H9 (cell line): ENCODE measurements around the gene ZNF467. TPM values are rescaled to one million over a fixed set of nuclear protein-coding genes. Genes with fewer than 3 reads are reported as not detected.

Experiments used
- DNase-seq: peaks from one replicate; pipeline ENCODE4 v3.0.0-alpha.2; 2017
- H2AFZ ChIP-seq: one replicate; pipeline ENCODE4 v1.6.1; 2013; ENCODE audit warnings: mild to moderate bottlenecking, low read length, control low read depth, moderate library complexity
- H2AK5ac ChIP-seq: 2 replicates; pipeline ENCODE4 v1.6.1; 2013; ENCODE audit warnings: low read length, control low read depth, mixed read lengths; ENCODE audit not compliant: insufficient read length
- H2BK120ac ChIP-seq: one replicate; pipeline ENCODE4 v1.6.1; 2013; ENCODE audit warnings: low read depth, mild to moderate bottlenecking, low read length, control low read depth, inconsistent platforms; ENCODE audit not compliant: poor library complexity, severe bottlenecking
- H2BK12ac ChIP-seq: 2 replicates; pipeline ENCODE4 v1.6.1; 2013; ENCODE audit warnings: low read length, control low read depth, mixed read lengths, low read depth; ENCODE audit not compliant: insufficient read length
- H2BK15ac ChIP-seq: 2 replicates; pipeline ENCODE4 v1.6.1; 2013; ENCODE audit warnings: low read depth, low read length, control low read depth
- H2BK20ac ChIP-seq: one replicate; pipeline ENCODE4 v1.6.1; 2013; ENCODE audit warnings: low read depth, mild to moderate bottlenecking, low read length, control low read depth, inconsistent platforms; ENCODE audit not compliant: poor library complexity, severe bottlenecking
- H2BK5ac ChIP-seq: 2 replicates; pipeline ENCODE4 v1.6.1; 2013; ENCODE audit warnings: low read length, control low read depth, mixed read lengths; ENCODE audit not compliant: insufficient read length
- H3K14ac ChIP-seq: 2 replicates; pipeline ENCODE4 v1.6.1; 2013; ENCODE audit warnings: low read length, control low read depth; ENCODE audit not compliant: insufficient read depth
- H3K18ac ChIP-seq: 2 replicates; pipeline ENCODE4 v1.6.1; 2013; ENCODE audit warnings: low read depth, mild to moderate bottlenecking, mixed read lengths, low read length, control low read depth; ENCODE audit not compliant: insufficient read length
- H3K23ac ChIP-seq: 2 replicates; pipeline ENCODE4 v1.6.1; 2013; ENCODE audit warnings: low read length, control low read depth, mixed read lengths, low read depth; ENCODE audit not compliant: insufficient read length
- H3K23me2 ChIP-seq: 2 replicates; pipeline ENCODE4 v1.6.1; 2013; ENCODE audit warnings: low read depth, mild to moderate bottlenecking, mixed read lengths, low read length, control low read depth; ENCODE audit not compliant: insufficient read length, poor library complexity, severe bottlenecking
- H3K27ac ChIP-seq: 2 replicates; pipeline ENCODE4 v1.5.1; 2013; ENCODE audit warnings: low read length, control low read depth, mixed read lengths, low read depth; ENCODE audit not compliant: insufficient read length
- H3K27me3 ChIP-seq: 2 replicates; pipeline ENCODE4 v1.6.1; 2013; ENCODE audit warnings: low read length, control low read depth, inconsistent platforms; ENCODE audit not compliant: insufficient read depth
- H3K4ac ChIP-seq: 2 replicates; pipeline ENCODE4 v1.6.1; 2013; ENCODE audit warnings: low read depth, mild to moderate bottlenecking, control low read depth, inconsistent platforms, low read length, moderate library complexity
- H3K4me1 ChIP-seq: 2 replicates; pipeline ENCODE4 v1.6.1; 2013; ENCODE audit warnings: low read length, control low read depth, inconsistent platforms; ENCODE audit not compliant: insufficient read depth
- H3K4me2 ChIP-seq: 2 replicates; pipeline ENCODE4 v1.6.1; 2013; ENCODE audit warnings: low read length, control low read depth, mixed read lengths; ENCODE audit not compliant: insufficient read length, insufficient read depth
- H3K56ac ChIP-seq: 2 replicates; pipeline ENCODE4 v1.6.1; 2013; ENCODE audit warnings: low read depth, mild to moderate bottlenecking, mixed read lengths, low read length, control low read depth; ENCODE audit not compliant: insufficient read length
- H3K79me1 ChIP-seq: 2 replicates; pipeline ENCODE4 v1.6.1; 2013; ENCODE audit warnings: low read depth, mild to moderate bottlenecking, moderate library complexity, low read length, control low read depth, inconsistent platforms; ENCODE audit not compliant: insufficient read depth, poor library complexity, severe bottlenecking
- H3K79me2 ChIP-seq: 2 replicates; pipeline ENCODE4 v1.6.1; 2013; ENCODE audit warnings: low read length, control low read depth, inconsistent platforms; ENCODE audit not compliant: insufficient read depth
- H3K9ac ChIP-seq: 2 replicates; pipeline ENCODE4 v1.6.1; 2013; ENCODE audit warnings: low read length, control low read depth, mixed read lengths; ENCODE audit not compliant: insufficient read length; ENCODE audit errors: extremely low read depth
- H3K9me3 ChIP-seq: one replicate; pipeline ENCODE4 v1.6.1; 2013; ENCODE audit warnings: low read depth, low read length, inconsistent platforms; ENCODE audit not compliant: control insufficient read depth
- H3T11ph ChIP-seq: one replicate; pipeline ENCODE4 v1.6.1; 2013; ENCODE audit warnings: mild to moderate bottlenecking, low read length, control low read depth, inconsistent platforms
- H4K20me1 ChIP-seq: one replicate; pipeline ENCODE4 v1.6.1; 2013; ENCODE audit not compliant: control insufficient read depth, insufficient read length, insufficient read depth
- H4K5ac ChIP-seq: 2 replicates; pipeline ENCODE4 v1.6.1; 2013; ENCODE audit warnings: low read depth, mild to moderate bottlenecking, mixed read lengths, low read length, control low read depth; ENCODE audit not compliant: insufficient read length
- H4K8ac ChIP-seq: replicated peaks from 2 replicates; pipeline ENCODE4 v1.6.1; 2013; ENCODE audit warnings: low read length, control low read depth, mixed read lengths, low read depth; ENCODE audit not compliant: insufficient read length
- H4K91ac ChIP-seq: 2 replicates; pipeline ENCODE4 v1.6.1; 2013; ENCODE audit warnings: low read depth, mild to moderate bottlenecking, moderate library complexity, mixed read lengths, low read length, control low read depth; ENCODE audit not compliant: insufficient read length
- H3K27ac Mint-ChIP-seq, 3 experiments: 2 replicates in 2 of 3; 3 replicates in 1 of 3; pipeline ENCODE4 v1.8.0; 2020 to 2021; ENCODE audit warnings: mixed read lengths in 3 of 3, mild to moderate bottlenecking in 1 of 3, moderate library complexity in 1 of 3
- H3K27me3 Mint-ChIP-seq: 2 replicates; pipeline ENCODE4 v1.8.0; 2021; ENCODE audit warnings: low read depth, mild to moderate bottlenecking, moderate library complexity, mixed read lengths
- H3K36me3 Mint-ChIP-seq, 3 experiments: 2 replicates in 2 of 3; 3 replicates in 1 of 3; pipeline ENCODE4 v1.8.0; 2020 to 2021; ENCODE audit warnings: low read depth in 3 of 3, mixed read lengths in 3 of 3; ENCODE audit not compliant: insufficient read depth in 1 of 3
- H3K4me1 Mint-ChIP-seq, 2 experiments: 2 replicates each; pipeline ENCODE4 v1.8.0; 2020; ENCODE audit warnings: mixed read lengths in 2 of 2
- H3K4me3 Mint-ChIP-seq, 2 experiments: 2 replicates in 1 of 2; 3 replicates in 1 of 2; pipeline ENCODE4 v1.8.0; 2020 to 2021; ENCODE audit warnings: mild to moderate bottlenecking in 2 of 2, mixed read lengths in 2 of 2, moderate library complexity in 1 of 2
- H3K9me3 Mint-ChIP-seq, 2 experiments: 2 replicates in 1 of 2; 3 replicates in 1 of 2; pipeline ENCODE4 v1.8.0; 2020; ENCODE audit warnings: mild to moderate bottlenecking in 2 of 2, mixed read lengths in 2 of 2, moderate library complexity in 1 of 2
- WGBS: extraction: QIAGEN DNeasy Blood & Tissue Kit; methylation state at CpG from one replicate; pipeline ENCODE4 v1.1.7; 2013; ENCODE audit warnings: missing lambda C conversion rate, low lambda C conversion rate, mixed read lengths; ENCODE audit not compliant: insufficient read length; ENCODE audit errors: extremely low coverage; 5-methylcytosine and 5-hydroxymethylcytosine counted together
- total RNA-seq: library from RNA; stranded (reverse); gene quantifications from 2 replicates; pipeline ENCODE4 v1.2.1, GENCODE V29; 2021
- TF ChIP-seq, protein P1 (sequence below): fragments of 200-600 bp; sonication (generic); conservative IDR thresholded peaks from 3 replicates; pipeline ENCODE4 v1.8.0; 2021; ENCODE audit warnings: antibody characterized with exemption, mild to moderate bottlenecking

The ZNF467 gene
- total RNA-seq, 1 experiment from 2014 or later: 0.31 TPM

DNA sequence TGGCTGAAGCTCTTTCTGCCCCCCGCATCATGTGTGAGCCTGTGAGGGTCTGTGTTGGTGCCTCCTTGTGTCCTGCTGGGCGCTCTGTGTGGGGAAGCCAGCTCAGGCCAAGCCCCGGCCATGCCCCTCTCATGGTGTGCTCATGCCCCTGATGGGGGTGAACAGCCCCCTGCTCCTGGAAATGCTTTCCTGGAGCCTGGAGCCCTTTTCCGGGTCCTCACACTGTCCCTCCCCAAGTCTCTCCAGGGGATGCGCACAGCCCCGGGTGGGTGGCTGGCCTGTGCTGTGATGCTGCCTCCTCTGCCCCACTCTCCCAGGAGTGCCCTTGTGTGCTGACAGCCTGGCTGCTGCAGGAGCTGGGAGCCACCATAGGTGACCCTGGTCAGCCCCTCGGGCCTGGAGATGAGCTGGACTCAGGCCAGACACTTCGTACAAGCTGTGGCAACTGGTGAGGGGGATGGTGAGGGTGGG lies 43.9 kb upstream of the ZNF467 start:
- DNase-seq: no peak
- H3K4me2 ChIP-seq: no peak overlapping the region
- Mint-ChIP-seq H3K4me3 (no peak overlapping the region), H3K27ac (no peak overlapping the region), H3K36me3 (no peaks in the 10 kb centered on the region), H3K4me1 (peaks cover 2 to 15% of the 10 kb centered on the region in 2 experiments; a peak in 2 of 4 replicates), H3K27me3 (peaks cover 1% of the 10 kb centered on the region; the same call in 1 of the 2 replicates), H3K9me3 (no peaks in the 10 kb centered on the region; a peak in 1 of 5 replicates)
- H4K20me1 ChIP-seq: no peaks in the 10 kb centered on the region
- no peak overlapping the region for H3T11ph ChIP-seq
- H3K9me3 ChIP-seq: no peaks in the 10 kb centered on the region
- no peak overlapping the region for H2BK15ac ChIP-seq
- H4K8ac ChIP-seq: no peak overlapping the region
- H3K56ac ChIP-seq: no peak overlapping the region
- H3K9ac ChIP-seq: no peak overlapping the region
- no peak overlapping the region for H4K91ac ChIP-seq
- no peaks in the 10 kb centered on the region for H3K4me1 ChIP-seq
- no peak overlapping the region for H3K27ac ChIP-seq
- no peaks in the 10 kb centered on the region for H3K27me3 ChIP-seq
- H2AK5ac ChIP-seq: no peak overlapping the region
- H4K5ac ChIP-seq: no peak overlapping the region
- no peak overlapping the region for H2AFZ ChIP-seq
- H3K18ac ChIP-seq: no peak overlapping the region
- H3K23me2 ChIP-seq: no peaks in the 10 kb centered on the region
- no peak overlapping the region for H3K23ac ChIP-seq
- H3K4ac ChIP-seq: no peak overlapping the region
- no peak overlapping the region for H2BK12ac ChIP-seq
- H3K79me2 ChIP-seq: no peaks in the 10 kb centered on the region
- H2BK5ac ChIP-seq: no peak overlapping the region
- H3K79me1 ChIP-seq: no peaks in the 10 kb centered on the region
- TF ChIP-seq, protein P1, sequence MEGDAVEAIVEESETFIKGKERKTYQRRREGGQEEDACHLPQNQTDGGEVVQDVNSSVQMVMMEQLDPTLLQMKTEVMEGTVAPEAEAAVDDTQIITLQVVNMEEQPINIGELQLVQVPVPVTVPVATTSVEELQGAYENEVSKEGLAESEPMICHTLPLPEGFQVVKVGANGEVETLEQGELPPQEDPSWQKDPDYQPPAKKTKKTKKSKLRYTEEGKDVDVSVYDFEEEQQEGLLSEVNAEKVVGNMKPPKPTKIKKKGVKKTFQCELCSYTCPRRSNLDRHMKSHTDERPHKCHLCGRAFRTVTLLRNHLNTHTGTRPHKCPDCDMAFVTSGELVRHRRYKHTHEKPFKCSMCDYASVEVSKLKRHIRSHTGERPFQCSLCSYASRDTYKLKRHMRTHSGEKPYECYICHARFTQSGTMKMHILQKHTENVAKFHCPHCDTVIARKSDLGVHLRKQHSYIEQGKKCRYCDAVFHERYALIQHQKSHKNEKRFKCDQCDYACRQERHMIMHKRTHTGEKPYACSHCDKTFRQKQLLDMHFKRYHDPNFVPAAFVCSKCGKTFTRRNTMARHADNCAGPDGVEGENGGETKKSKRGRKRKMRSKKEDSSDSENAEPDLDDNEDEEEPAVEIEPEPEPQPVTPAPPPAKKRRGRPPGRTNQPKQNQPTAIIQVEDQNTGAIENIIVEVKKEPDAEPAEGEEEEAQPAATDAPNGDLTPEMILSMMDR: no peak
- H2BK20ac ChIP-seq: no peak overlapping the region
- H3K14ac ChIP-seq: no peak overlapping the region
- no peak overlapping the region for H2BK120ac ChIP-seq
- no CpG with 5 or more reads among the region's 8 CpGs for WGBS
